Stomach (tissue), 4 donors: ENCODE measurements around the gene CRYBB3.

ENCODE experiments used
- CTCF ChIP-seq, 7 experiments: fragments of 450-650 bp in 4 of 7; fragments of 200-600 bp in 3 of 7; sonication (generic) in 3 of 7; IDR thresholded peaks; one replicate each; pipeline ENCODE4 v1.5.1; 2016 to 2019; ENCODE audit warnings: antibody characterized with exemption in 7 of 7, control low read depth in 2 of 7, mild to moderate bottlenecking in 1 of 7
- POLR2AphosphoS5 ChIP-seq, 3 donors: sonication (generic); formaldehyde crosslinking; IDR thresholded peaks; one replicate each; pipeline ENCODE4 v1.6.1; 2016; ENCODE audit warnings: antibody characterized with exemption in 3 of 3

GRCh38 chr22:25159028-25159427 lies 40.6 kb upstream of the CRYBB3 start:
- TF ChIP-seq CTCF (IDR thresholded peaks at IDR 0.05) = no peak
- TF ChIP-seq POLR2AphosphoS5 (IDR thresholded peaks at IDR 0.05) = no peak
